K562 (cell line): ENCODE data around the gene MARCHF5. TPM values are rescaled to one million over a fixed set of nuclear protein-coding genes. Genes with fewer than 3 reads are reported as not detected.

Experiments
- CBX2 ChIP-seq: fragments of 200-600 bp; sonication (generic); IDR thresholded peaks from one replicate; pipeline ENCODE4 v1.6.1; 2012; ENCODE audit warnings: mild to moderate bottlenecking, low read length, inconsistent platforms; ENCODE audit not compliant: insufficient read depth, poor library complexity, severe bottlenecking
- CHD2 ChIP-seq: IDR thresholded peaks from 2 replicates; pipeline ENCODE4 v1.6.1; 2011; ENCODE audit warnings: low read depth, low read length
- EGR1 ChIP-seq: fragments of 450-650 bp; conservative IDR thresholded peaks from 2 replicates; pipeline ENCODE4 v1.6.1; 2017; ENCODE audit warnings: mild to moderate bottlenecking
- ESRRB ChIP-seq: fragments of 250-450 bp; sonication (Bioruptor Pico); IDR thresholded peaks from 2 replicates; pipeline ENCODE4 v1.5.0; 2020; ENCODE audit warnings: mild to moderate bottlenecking, moderate library complexity, borderline replicate concordance
- ETS2 ChIP-seq: IDR thresholded peaks from 2 replicates; pipeline ENCODE4 v1.6.1; 2016; ENCODE audit warnings: borderline replicate concordance, missing genetic modification characterization, mild to moderate bottlenecking, moderate library complexity, missing compliant biosample characterization; ENCODE audit not compliant: poor library complexity, severe bottlenecking
- FIP1L1 ChIP-seq: fragments of 200-400 bp; formaldehyde crosslinking; IDR thresholded peaks from 2 replicates; pipeline ENCODE4 v1.6.1; 2018; ENCODE audit warnings: mild to moderate bottlenecking, low read depth, low read length; ENCODE audit not compliant: poor library complexity, severe bottlenecking
- GATAD2A ChIP-seq: fragments of 450-650 bp; IDR thresholded peaks from 2 replicates; pipeline ENCODE4 v1.6.1; 2017
- HCFC1 ChIP-seq: IDR thresholded peaks from 2 replicates; pipeline ENCODE4 v1.6.1; 2012; ENCODE audit warnings: low read depth, low read length, improper control_type of control experiment
- L3MBTL2 ChIP-seq: fragments of 450-650 bp; IDR thresholded peaks from 2 replicates; pipeline ENCODE4 v1.6.1; 2016; ENCODE audit warnings: mild to moderate bottlenecking, moderate library complexity
- LCOR ChIP-seq: sonication (generic); formaldehyde crosslinking; IDR thresholded peaks from 2 replicates; pipeline ENCODE4 v1.8.0; 2022; ENCODE audit warnings: mild to moderate bottlenecking, missing genetic modification reagents
- MED1 ChIP-seq: sonication (generic); formaldehyde crosslinking; IDR thresholded peaks from 2 replicates; pipeline ENCODE4 v1.8.1; 2023; ENCODE audit warnings: missing genetic modification reagents, borderline replicate concordance
- NCOA6 ChIP-seq: fragments of 450-650 bp; IDR thresholded peaks from 2 replicates; pipeline ENCODE4 v1.6.1; 2017; ENCODE audit warnings: mild to moderate bottlenecking
- NFIX ChIP-seq: fragments of 250-450 bp; sonication (Bioruptor Pico); IDR thresholded peaks from 2 replicates; pipeline ENCODE4 v1.4.0; 2020; ENCODE audit warnings: low read depth, mild to moderate bottlenecking, moderate library complexity
- NR2C1 ChIP-seq, 2 experiments: fragments of 450-650 bp; IDR thresholded peaks; 2 replicates each; pipeline ENCODE4 v1.6.1; 2017; ENCODE audit warnings: mild to moderate bottlenecking in 2 of 2, antibody characterized with exemption in 1 of 2, inconsistent platforms in 1 of 2, missing compliant biosample characterization in 1 of 2, missing genetic modification characterization in 1 of 2
- RB1 ChIP-seq: fragments of 450-650 bp; IDR thresholded peaks from 2 replicates; pipeline ENCODE4 v1.6.1; 2017; ENCODE audit warnings: low read depth, mild to moderate bottlenecking
- SP2 ChIP-seq: IDR thresholded peaks from 2 replicates; pipeline ENCODE4 v1.6.1; 2011; ENCODE audit warnings: mild to moderate bottlenecking, low read depth, low read length, moderate library complexity; ENCODE audit not compliant: poor library complexity, severe bottlenecking; ENCODE audit errors: extremely low read depth
- SRF ChIP-seq, 2 experiments: fragments of 250-450, 450-650 bp in 1 of 2; sonication (Bioruptor Pico) in 1 of 2; sonication (generic) in 1 of 2; formaldehyde crosslinking; IDR thresholded peaks; 2 replicates each; pipeline versions ENCODE4 v1.5.0 to v1.5.1; 2020 to 2022; ENCODE audit warnings: mild to moderate bottlenecking in 1 of 2, missing genetic modification reagents in 1 of 2
- TCF3 ChIP-seq: sonication (generic); formaldehyde crosslinking; IDR thresholded peaks from 2 replicates; pipeline ENCODE4 v1.4.0; 2020; ENCODE audit warnings: mild to moderate bottlenecking, missing genetic modification reagents
- ZBTB7A ChIP-seq: IDR thresholded peaks from 2 replicates; pipeline ENCODE4 v1.6.1; 2011; ENCODE audit warnings: low read depth, mild to moderate bottlenecking, low read length, moderate library complexity, borderline replicate concordance; ENCODE audit not compliant: control insufficient read depth
- ZC3H11A ChIP-seq: IDR thresholded peaks from 2 replicates; pipeline ENCODE4 v1.6.1; 2012; ENCODE audit warnings: low read depth, low read length, improper control_type of control experiment
- ZNF184 ChIP-seq: sonication (generic); formaldehyde crosslinking; IDR thresholded peaks from 2 replicates; pipeline ENCODE4 v1.5.0; 2020; ENCODE audit warnings: missing genetic modification reagents
- polyA plus RNA-seq, 8 experiments: library from polyadenylated mRNA; depleted of rRNA in 4 of 8; stranded (reverse) in 5 of 8; unstranded in 3 of 8; fragments of >200 nt; fragmentation: Nextera tagmentation in 2 of 8; fragmentation: Illumina TruSeq in 1 of 8; extraction: Ambion mirVana in 2 of 8; extraction: Trizol in 1 of 8; gene quantifications; 2 replicates each; pipeline versions ENCODE4 v1.2.1 to v1.2.3, GENCODE V29; 2011 to 2014; ENCODE audit warnings: inconsistent platforms in 1 of 8, missing spikeins in 1 of 8
- total RNA-seq, 7 experiments: library from RNA; depleted of rRNA in 6 of 7; stranded (reverse); fragments of >200 nt in 6 of 7; fragmentation: Illumina TruSeq in 2 of 7; extraction: Trizol in 2 of 7; gene quantifications; 2 replicates each; pipeline versions ENCODE4 v1.2.1 to v1.2.3, GENCODE V29; 2011 to 2021; ENCODE audit warnings: low replicate concordance in 1 of 7
- TF ChIP-seq, protein P1 (sequence below): fragments of 250-450 bp; sonication (Bioruptor Pico); IDR thresholded peaks from 2 replicates; pipeline ENCODE4 v1.5.0; 2021; ENCODE audit warnings: mild to moderate bottlenecking, moderate library complexity
- TF ChIP-seq, protein P2 (sequence below): fragments of 250-450 bp; sonication (Bioruptor Pico); IDR thresholded peaks from 2 replicates; pipeline ENCODE4 v1.5.0; 2021
- TF ChIP-seq, protein P3 (sequence below): fragments of 450-650 bp; conservative IDR thresholded peaks from 2 replicates; pipeline ENCODE4 v1.6.1; 2016; ENCODE audit warnings: missing genetic modification characterization, low read depth, mild to moderate bottlenecking, missing compliant biosample characterization, moderate library complexity

Gene MARCHF5
- total and polyA plus RNA-seq, 9 of the 15 experiments (the other 6 are each of a cell fraction or from before 2014, with no cell fraction given), result 3.4 to 27.2 (median 11.5) TPM

DNA sequence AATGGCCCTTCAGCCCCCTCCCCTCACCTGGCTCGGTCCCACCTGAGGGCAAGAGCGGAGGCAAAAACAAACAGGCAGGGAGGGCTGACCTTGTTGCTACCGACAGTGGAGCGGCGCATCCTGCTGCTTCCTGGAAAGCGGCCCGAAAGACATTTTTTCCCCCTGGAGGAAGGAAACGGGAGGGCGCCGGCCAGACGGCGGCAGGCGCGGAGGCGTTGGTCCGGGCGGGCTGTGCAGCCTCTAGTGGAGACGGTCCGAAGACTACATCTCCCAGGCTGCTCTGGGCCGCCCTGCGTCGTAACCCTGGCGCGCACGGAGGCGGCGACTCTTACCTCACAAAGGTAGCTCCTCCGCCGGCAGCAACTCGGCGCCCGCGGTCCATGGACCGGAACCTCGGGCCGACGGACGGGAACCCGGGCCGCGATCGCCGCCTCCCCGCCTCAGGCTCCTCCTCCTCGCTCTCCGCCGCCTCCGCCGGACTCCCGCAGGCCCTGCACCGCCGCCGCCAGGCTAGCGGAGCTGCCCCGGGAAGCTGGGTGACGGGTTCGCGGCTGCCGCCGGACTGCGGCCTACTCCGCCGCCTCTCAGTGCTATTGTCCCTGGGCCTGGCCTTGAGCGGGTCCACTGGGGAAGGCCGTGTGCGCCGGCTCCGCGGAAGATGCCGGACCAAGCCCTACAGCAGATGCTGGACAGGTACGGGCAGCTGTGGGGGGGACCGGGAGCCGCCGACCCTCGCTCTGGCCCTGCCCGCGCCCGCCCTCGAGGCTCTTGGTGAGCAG, at the start of gene MARCHF5, which contains the start of gene CPEB3 (continued):
- peak; percentile 56; the same call in 1 of the 2 replicates for TF ChIP-seq RB1
- no peak for TF ChIP-seq GATAD2A
- TF ChIP-seq SRF (CRISPR knock-in tag; IDR thresholded peaks at IDR 0.05), result no peak; a peak in 1 of 4 replicates
- TF ChIP-seq, protein P1, sequence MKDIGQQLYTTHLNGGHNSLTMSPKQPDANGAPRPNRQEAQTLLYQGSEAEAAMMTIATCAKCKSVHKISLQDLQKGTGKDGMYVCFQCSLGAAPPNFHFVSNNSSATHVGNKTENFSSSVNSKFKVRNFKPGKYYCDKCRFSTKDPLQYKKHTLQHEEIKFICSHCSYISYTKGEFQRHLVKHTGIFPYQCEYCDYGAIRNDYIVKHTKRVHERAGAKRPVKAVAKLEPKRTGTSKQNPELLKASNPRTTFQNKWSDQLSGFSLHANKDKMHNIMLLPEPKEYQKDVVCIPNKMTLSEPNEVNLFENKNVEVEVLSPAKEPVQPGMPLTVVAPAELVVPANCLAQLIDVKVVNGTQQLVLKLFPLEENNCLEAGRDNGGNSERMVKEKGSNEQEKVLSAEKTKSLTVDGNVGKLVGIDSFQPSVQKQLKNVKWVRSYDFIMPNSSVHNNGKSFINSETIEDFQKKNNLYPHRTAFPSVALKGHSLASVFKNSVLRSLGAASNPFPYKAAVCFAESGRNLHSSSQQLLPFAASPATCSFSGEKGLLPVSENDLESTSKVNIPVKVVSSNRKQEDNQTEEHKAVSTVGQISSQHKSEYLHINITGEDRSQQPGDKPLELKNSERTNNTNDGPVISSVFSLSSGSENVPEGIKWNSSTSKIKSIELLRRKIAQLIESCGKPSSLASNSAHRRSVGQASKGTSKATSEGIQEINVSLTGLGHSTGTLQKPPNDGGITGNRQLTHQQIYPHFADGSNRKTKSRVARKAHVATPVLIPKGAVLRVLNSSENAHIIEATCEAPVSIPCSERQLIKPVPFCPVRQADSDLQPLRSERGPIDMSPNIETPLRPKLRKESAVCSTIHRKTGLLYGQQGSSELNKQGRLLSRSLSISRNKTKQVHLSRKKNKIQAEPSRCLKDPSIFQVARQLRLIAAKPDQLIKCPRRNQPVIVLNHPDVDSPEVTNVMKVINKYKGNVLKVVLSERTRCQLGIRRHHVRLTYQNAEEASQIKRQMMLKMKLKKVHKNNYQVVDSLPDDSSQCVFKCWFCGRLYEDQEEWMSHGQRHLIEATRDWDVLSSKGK (CRISPR knock-in tag), result no peak
- TF ChIP-seq, protein P2, sequence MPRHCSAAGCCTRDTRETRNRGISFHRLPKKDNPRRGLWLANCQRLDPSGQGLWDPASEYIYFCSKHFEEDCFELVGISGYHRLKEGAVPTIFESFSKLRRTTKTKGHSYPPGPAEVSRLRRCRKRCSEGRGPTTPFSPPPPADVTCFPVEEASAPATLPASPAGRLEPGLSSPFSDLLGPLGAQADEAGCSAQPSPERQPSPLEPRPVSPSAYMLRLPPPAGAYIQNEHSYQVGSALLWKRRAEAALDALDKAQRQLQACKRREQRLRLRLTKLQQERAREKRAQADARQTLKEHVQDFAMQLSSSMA (CRISPR knock-in tag), result no peak
- peak; percentile 96 for TF ChIP-seq HCFC1
- no peak for TF ChIP-seq ZNF184 (CRISPR knock-in tag)
- TF ChIP-seq L3MBTL2, result no peak
- TF ChIP-seq LCOR (CRISPR knock-in tag), result 0 out of 2 replicates have a peak, but pooled peaks have one; percentile 6
- no peak for TF ChIP-seq ZBTB7A
- TF ChIP-seq ETS2 (tag), result no peak
- TF ChIP-seq ESRRB, result no peak
- TF ChIP-seq SP2, result no peak
- TF ChIP-seq NCOA6, result peak; percentile 82
- TF ChIP-seq NR2C1 (IDR thresholded peaks at IDR 0.05), result peak; percentile 79
- peak; percentile 91 for TF ChIP-seq NR2C1 (tag; IDR thresholded peaks at IDR 0.05)
- peak; percentile 89 for TF ChIP-seq EGR1
- no peak for TF ChIP-seq CHD2
- TF ChIP-seq, protein P3, sequence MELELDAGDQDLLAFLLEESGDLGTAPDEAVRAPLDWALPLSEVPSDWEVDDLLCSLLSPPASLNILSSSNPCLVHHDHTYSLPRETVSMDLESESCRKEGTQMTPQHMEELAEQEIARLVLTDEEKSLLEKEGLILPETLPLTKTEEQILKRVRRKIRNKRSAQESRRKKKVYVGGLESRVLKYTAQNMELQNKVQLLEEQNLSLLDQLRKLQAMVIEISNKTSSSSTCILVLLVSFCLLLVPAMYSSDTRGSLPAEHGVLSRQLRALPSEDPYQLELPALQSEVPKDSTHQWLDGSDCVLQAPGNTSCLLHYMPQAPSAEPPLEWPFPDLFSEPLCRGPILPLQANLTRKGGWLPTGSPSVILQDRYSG (tag), result no peak
- TF ChIP-seq FIP1L1, result peak; percentile 61
- 0 out of 2 replicates have a peak, but pooled peaks have one; percentile 11 for TF ChIP-seq TCF3 (CRISPR knock-in tag)
- TF ChIP-seq NFIX (CRISPR knock-in tag), result no peak
- TF ChIP-seq ZC3H11A, result no peak
- TF ChIP-seq MED1 (CRISPR knock-in tag), result no peak
- TF ChIP-seq CBX2, result no peak
